ENCODE results near the gene SNIP1.

SNIP1 gene

DNA sequence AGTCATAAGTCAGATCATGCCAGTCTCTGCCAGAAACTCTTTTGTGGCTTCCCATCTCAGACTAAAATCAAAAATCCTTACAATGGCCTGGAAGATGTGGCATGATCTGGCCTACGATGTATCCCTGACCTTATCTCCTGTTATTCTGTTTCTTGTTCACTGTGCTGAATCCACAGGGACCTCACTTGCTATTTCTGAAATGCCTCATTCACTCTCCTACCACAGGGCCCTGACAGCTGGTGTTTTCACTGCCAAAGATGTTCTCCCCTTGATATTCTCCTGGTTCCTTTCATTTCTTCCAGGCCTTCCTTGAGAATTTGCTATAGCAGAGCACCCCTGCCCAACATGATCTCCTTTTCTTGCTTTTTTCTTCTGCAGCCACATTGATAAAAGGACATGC lies 4.3 kb upstream of the SNIP1 start:
- POLR2A ChIA-PET, result no interaction called here
- Histone ChIP-seq H3K27ac (ENCODE audit: extremely low read depth, low read depth, low read length) (no peak overlapping the region), H3K9me3 (ENCODE audit: control insufficient read depth, insufficient read depth, low read depth, low read length) (no peaks in the 10 kb centered on the region), H3K36me3 (ENCODE audit: control insufficient read depth in 2 of 2, insufficient read depth in 1 of 2, low read length in 2 of 2) (peaks cover 0 to 21% of the 10 kb centered on the region in 2 experiments; a peak in 1 of 3 replicates), H3K4me3 (ENCODE audit: low read depth, low read length) (no peak overlapping the region), H3K4me1 (ENCODE audit: control insufficient read depth, insufficient read depth, low read length) (no peaks in the 10 kb centered on the region)
- TF ChIP-seq ZNF112 (tag by site-specific recombination; IDR thresholded peaks at IDR 0.05), result no peak
- CTCF ChIA-PET, result interaction anchor here (0.6 kb wide), 1 partner anchor 29 kb away, joined by 3 read pairs; no protein-coding TSS in a partner anchor

GRCh38 chr1:37557402-37557801 lies 3.3 kb upstream of the SNIP1 start:
- Histone ChIP-seq H3K4me1 (ENCODE audit: control insufficient read depth, insufficient read depth, low read length) (peaks cover 4% of the 10 kb centered on the region; the same call in 1 of the 2 replicates), H3K36me3 (ENCODE audit: control insufficient read depth in 2 of 2, insufficient read depth in 1 of 2, low read length in 2 of 2) (peaks cover 0 to 18% of the 10 kb centered on the region in 2 experiments; a peak in 2 of 3 replicates), H3K27ac (ENCODE audit: extremely low read depth, low read depth, low read length) (no peak overlapping the region), H3K4me3 (ENCODE audit: low read depth, low read length) (no peak overlapping the region), H3K9me3 (ENCODE audit: control insufficient read depth, insufficient read depth, low read depth, low read length) (no peaks in the 10 kb centered on the region)
- ChIA-PET POLR2A (no interaction called here), CTCF (interaction anchor here (1.3 kb wide), 1 partner anchor 125 kb away, joined by 5 read pairs; no protein-coding TSS in a partner anchor)
- TF ChIP-seq ZNF626 (tag by site-specific recombination; IDR thresholded peaks at IDR 0.05), result no peak
- TF ChIP-seq OSR2 (tag by site-specific recombination; IDR thresholded peaks at IDR 0.05), result no peak
- no peak for TF ChIP-seq ZNF660 (tag by site-specific recombination; IDR thresholded peaks at IDR 0.05)
- TF ChIP-seq ZNF843 (tag by site-specific recombination; IDR thresholded peaks at IDR 0.05), result no peak
- TF ChIP-seq, protein P1, sequence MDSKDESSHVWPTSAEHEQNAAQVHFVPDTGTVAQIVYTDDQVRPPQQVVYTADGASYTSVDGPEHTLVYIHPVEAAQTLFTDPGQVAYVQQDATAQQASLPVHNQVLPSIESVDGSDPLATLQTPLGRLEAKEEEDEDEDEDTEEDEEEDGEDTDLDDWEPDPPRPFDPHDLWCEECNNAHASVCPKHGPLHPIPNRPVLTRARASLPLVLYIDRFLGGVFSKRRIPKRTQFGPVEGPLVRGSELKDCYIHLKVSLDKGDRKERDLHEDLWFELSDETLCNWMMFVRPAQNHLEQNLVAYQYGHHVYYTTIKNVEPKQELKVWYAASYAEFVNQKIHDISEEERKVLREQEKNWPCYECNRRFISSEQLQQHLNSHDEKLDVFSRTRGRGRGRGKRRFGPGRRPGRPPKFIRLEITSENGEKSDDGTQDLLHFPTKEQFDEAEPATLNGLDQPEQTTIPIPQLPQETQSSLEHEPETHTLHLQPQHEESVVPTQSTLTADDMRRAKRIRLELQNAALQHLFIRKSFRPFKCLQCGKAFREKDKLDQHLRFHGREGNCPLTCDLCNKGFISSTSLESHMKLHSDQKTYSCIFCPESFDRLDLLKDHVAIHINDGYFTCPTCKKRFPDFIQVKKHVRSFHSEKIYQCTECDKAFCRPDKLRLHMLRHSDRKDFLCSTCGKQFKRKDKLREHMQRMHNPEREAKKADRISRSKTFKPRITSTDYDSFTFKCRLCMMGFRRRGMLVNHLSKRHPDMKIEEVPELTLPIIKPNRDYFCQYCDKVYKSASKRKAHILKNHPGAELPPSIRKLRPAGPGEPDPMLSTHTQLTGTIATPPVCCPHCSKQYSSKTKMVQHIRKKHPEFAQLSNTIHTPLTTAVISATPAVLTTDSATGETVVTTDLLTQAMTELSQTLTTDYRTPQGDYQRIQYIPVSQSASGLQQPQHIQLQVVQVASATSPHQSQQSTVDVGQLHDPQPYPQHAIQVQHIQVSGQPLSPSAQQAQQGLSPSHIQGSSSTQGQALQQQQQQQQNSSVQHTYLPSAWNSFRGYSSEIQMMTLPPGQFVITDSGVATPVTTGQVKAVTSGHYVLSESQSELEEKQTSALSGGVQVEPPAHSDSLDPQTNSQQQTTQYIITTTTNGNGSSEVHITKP (tag by site-specific recombination; IDR thresholded peaks at IDR 0.05), result peak; percentile 62
- TF ChIP-seq, protein P2, sequence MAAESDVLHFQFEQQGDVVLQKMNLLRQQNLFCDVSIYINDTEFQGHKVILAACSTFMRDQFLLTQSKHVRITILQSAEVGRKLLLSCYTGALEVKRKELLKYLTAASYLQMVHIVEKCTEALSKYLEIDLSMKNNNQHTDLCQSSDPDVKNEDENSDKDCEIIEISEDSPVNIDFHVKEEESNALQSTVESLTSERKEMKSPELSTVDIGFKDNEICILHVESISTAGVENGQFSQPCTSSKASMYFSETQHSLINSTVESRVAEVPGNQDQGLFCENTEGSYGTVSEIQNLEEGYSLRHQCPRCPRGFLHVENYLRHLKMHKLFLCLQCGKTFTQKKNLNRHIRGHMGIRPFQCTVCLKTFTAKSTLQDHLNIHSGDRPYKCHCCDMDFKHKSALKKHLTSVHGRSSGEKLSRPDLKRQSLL (tag by site-specific recombination; IDR thresholded peaks at IDR 0.05), result no peak

- H3K9me3 ChIP-seq (ENCODE audit: control insufficient read depth, insufficient read depth, low read depth, low read length), result no peaks in the 10 kb centered on the region
- peak within 1 kb of the TSS; percentile 2 for H3K4me3 ChIP-seq (ENCODE audit: low read depth, low read length)
- POLR2A ChIA-PET, result interaction anchor here (0.6 to 0.8 kb wide), 2 partner anchors 39 to 407 kb away, joined by 3 to 7 read pairs; partner anchors contain the start of gene GNL2
- peaks cover 4% of the 10 kb centered on the region; the same call in 1 of the 2 replicates for H3K4me1 ChIP-seq (ENCODE audit: control insufficient read depth, insufficient read depth, low read length)
- H3K36me3 ChIP-seq (ENCODE audit: control insufficient read depth in 2 of 2, insufficient read depth in 1 of 2, low read length in 2 of 2), result peaks cover 0 to 18% of the 10 kb centered on the region in 2 experiments; a peak in 2 of 3 replicates
- H3K27ac ChIP-seq (ENCODE audit: extremely low read depth, low read depth, low read length), result no peak within 1 kb of the TSS
- CTCF ChIA-PET, result interaction anchor here (0.6 to 1.3 kb wide), 2 partner anchors 41 to 126 kb away, joined by 3 to 5 read pairs; no protein-coding TSS in a partner anchor
- TF ChIP-seq TRIM28 (IDR thresholded peaks at IDR 0.05; ENCODE audit: borderline replicate concordance, low read length) (no peak), GFI1B (tag by site-specific recombination; IDR thresholded peaks at IDR 0.05) (no peak), ZNF571 (tag by site-specific recombination; IDR thresholded peaks at IDR 0.05) (no peak), ZFP69B (tag by site-specific recombination; IDR thresholded peaks at IDR 0.05) (no peak), ZNF777 (tag by site-specific recombination; IDR thresholded peaks at IDR 0.05; ENCODE audit: borderline replicate concordance) (no peak), ZNF311 (tag by site-specific recombination; IDR thresholded peaks at IDR 0.05; ENCODE audit: borderline replicate concordance) (no peak), YY1 (tag by site-specific recombination; IDR thresholded peaks at IDR 0.05) (no peak), OVOL3 (tag by site-specific recombination; IDR thresholded peaks at IDR 0.05) (no peak), PATZ1 (tag by site-specific recombination; IDR thresholded peaks at IDR 0.05) (peak; percentile 42), SP3 (tag by site-specific recombination; IDR thresholded peaks at IDR 0.05) (peak; percentile 29; the same call in 1 of the 2 replicates), WT1 (tag by site-specific recombination; IDR thresholded peaks at IDR 0.05) (no peak), ZSCAN30 (tag by site-specific recombination; IDR thresholded peaks at IDR 0.05) (no peak)
- TF ChIP-seq, protein P1 (tag by site-specific recombination; IDR thresholded peaks at IDR 0.05), result no peak
Measured at GRCh38 chr1:37556712-37557196, 2.7 kb upstream of the SNIP1 start, which contains the start of gene DNALI1. Gene DNALI1, plus strand, starts transcription at chr1:37556940. Its CDS starts 55 bp downstream, at chr1:37556995.

Measured in HEK293 (cell line).